ENCODE results near the gene CPLX3.

- TF ChIP-seq CTCF (IDR thresholded peaks at IDR 0.05) (no peak), POLR2A (IDR thresholded peaks at IDR 0.05) (no peak)
These were observed 33.0 kb upstream of the CPLX3 start for GRCh38 chr15:74793135-74794028.

Data from breast epithelium (tissue), 3 donors.